HepG2 (cell line): ENCODE results near the gene EIF2B1. TPM values are rescaled to one million over a fixed set of nuclear protein-coding genes. Genes with fewer than 3 reads are reported as not detected.

ENCODE experiments used
- BCL3 ChIP-seq: sonication (generic); formaldehyde crosslinking; IDR thresholded peaks from 2 replicates; pipeline ENCODE4 v1.5.1; 2020; ENCODE audit warnings: mild to moderate bottlenecking, missing genetic modification reagents, moderate library complexity
- DZIP1 ChIP-seq: sonication (generic); formaldehyde crosslinking; IDR thresholded peaks from 2 replicates; pipeline ENCODE4 v1.5.0; 2020; ENCODE audit warnings: mild to moderate bottlenecking, missing genetic modification reagents
- GZF1 ChIP-seq: sonication (generic); formaldehyde crosslinking; IDR thresholded peaks from 2 replicates; pipeline ENCODE4 v1.5.1; 2020; ENCODE audit warnings: mild to moderate bottlenecking, missing genetic modification reagents
- HMG20A ChIP-seq: IDR thresholded peaks from 2 replicates; pipeline ENCODE4 v1.6.1; 2016; ENCODE audit warnings: borderline replicate concordance
- MLLT10 ChIP-seq: sonication (generic); formaldehyde crosslinking; IDR thresholded peaks from 2 replicates; pipeline ENCODE4 v1.4.0; 2020; ENCODE audit warnings: missing genetic modification reagents
- NCOA2 ChIP-seq: sonication (generic); formaldehyde crosslinking; IDR thresholded peaks from 2 replicates; pipeline ENCODE4 v1.8.0; 2022; ENCODE audit warnings: inconsistent platforms
- SIN3A ChIP-seq: IDR thresholded peaks from 2 replicates; pipeline ENCODE4 v1.6.1; 2011; ENCODE audit warnings: low read depth, mild to moderate bottlenecking, control low read depth, low read length, borderline replicate concordance
- SNRNP70 ChIP-seq: fragments of 200-400 bp; formaldehyde crosslinking; IDR thresholded peaks from 2 replicates; pipeline ENCODE4 v1.6.1; 2017; ENCODE audit warnings: mild to moderate bottlenecking, low read depth, low read length, moderate library complexity
- STAT6 ChIP-seq: sonication (generic); formaldehyde crosslinking; IDR thresholded peaks from 2 replicates; pipeline ENCODE4 v1.4.0; 2020; ENCODE audit warnings: missing genetic modification reagents, mild to moderate bottlenecking, borderline replicate concordance
- TCF12 ChIP-seq, 2 experiments: fragments of 450-650 bp in 1 of 2; sonication (generic) in 1 of 2; formaldehyde crosslinking in 1 of 2; IDR thresholded peaks; 2 replicates each; pipeline versions ENCODE4 v1.6.1 to v1.8.0; 2017 to 2022; ENCODE audit warnings: antibody characterized with exemption in 1 of 2, mild to moderate bottlenecking in 1 of 2, missing genetic modification reagents in 1 of 2, moderate library complexity in 1 of 2
- ZBTB3 ChIP-seq: sonication (generic); formaldehyde crosslinking; IDR thresholded peaks from 2 replicates; pipeline ENCODE4 v1.4.0; 2020; ENCODE audit warnings: low read depth, mild to moderate bottlenecking, moderate library complexity, missing genetic modification reagents, borderline replicate concordance
- ZMAT3 ChIP-seq: sonication (generic); formaldehyde crosslinking; conservative IDR thresholded peaks from 2 replicates; pipeline ENCODE4 v1.7.0; 2021; ENCODE audit warnings: missing genetic modification reagents
- ZNF20 ChIP-seq: sonication (generic); formaldehyde crosslinking; IDR thresholded peaks from 2 replicates; pipeline ENCODE4 v1.4.0; 2020; ENCODE audit warnings: mild to moderate bottlenecking, moderate library complexity, missing genetic modification reagents
- ZNF510 ChIP-seq: sonication (generic); formaldehyde crosslinking; IDR thresholded peaks from 2 replicates; pipeline ENCODE4 v1.4.0; 2020; ENCODE audit warnings: low read depth, mild to moderate bottlenecking, missing genetic modification reagents
- ZNF546 ChIP-seq: sonication (generic); formaldehyde crosslinking; conservative IDR thresholded peaks from 2 replicates; pipeline ENCODE4 v1.8.1; 2023; ENCODE audit warnings: mild to moderate bottlenecking, missing genetic modification reagents
- ZNF549 ChIP-seq: sonication (generic); formaldehyde crosslinking; IDR thresholded peaks from 2 replicates; pipeline ENCODE4 v1.5.0; 2020; ENCODE audit warnings: missing genetic modification reagents
- ZNF556 ChIP-seq: sonication (generic); formaldehyde crosslinking; IDR thresholded peaks from 2 replicates; pipeline ENCODE4 v1.4.0; 2020; ENCODE audit warnings: mild to moderate bottlenecking, missing genetic modification reagents, borderline replicate concordance
- ZNF569 ChIP-seq: sonication (generic); formaldehyde crosslinking; IDR thresholded peaks from 2 replicates; pipeline ENCODE4 v1.5.0; 2020; ENCODE audit warnings: mild to moderate bottlenecking, missing genetic modification reagents, moderate library complexity, borderline replicate concordance
- ZNF674 ChIP-seq: sonication (generic); formaldehyde crosslinking; IDR thresholded peaks from 2 replicates; pipeline ENCODE4 v1.5.0; 2020; ENCODE audit warnings: low read depth, mild to moderate bottlenecking, missing genetic modification reagents
- ZNF781 ChIP-seq: sonication (generic); formaldehyde crosslinking; IDR thresholded peaks from 2 replicates; pipeline ENCODE4 v1.5.1; 2020; ENCODE audit warnings: borderline replicate concordance, mild to moderate bottlenecking, missing genetic modification reagents; ENCODE audit errors: not compliant biosample characterization
- polyA plus RNA-seq, 8 experiments: library from polyadenylated mRNA; depleted of rRNA in 3 of 8; stranded (reverse) in 7 of 8; unstranded in 1 of 8; fragments of >200 nt; fragmentation: Illumina TruSeq in 4 of 8; extraction: Trizol in 4 of 8; gene quantifications; 2 replicates each; pipeline versions ENCODE4 v1.2.1 to v1.2.3, GENCODE V29; 2011 to 2016; ENCODE audit warnings: low read depth in 4 of 8, missing spikeins in 1 of 8, mixed read lengths in 1 of 8; ENCODE audit not compliant: insufficient read depth in 1 of 8
- total RNA-seq, 5 experiments: library from RNA; depleted of rRNA; stranded (reverse); fragments of >200 nt; fragmentation: Illumina TruSeq; extraction: Trizol; gene quantifications; 2 replicates each; pipeline ENCODE4 v1.2.3, GENCODE V29; 2016; ENCODE audit warnings: low read depth in 1 of 5

The EIF2B1 gene
- total and polyA plus RNA-seq, 2 of the 13 experiments (the other 11 are each of a cell fraction or from before 2014, with no cell fraction given): 18.7 to 37.4 TPM

- peak; percentile 66; the same call in 1 of the 2 replicates for TF ChIP-seq STAT6 (CRISPR knock-in tag)
- TF ChIP-seq NCOA2 (CRISPR knock-in tag): peak; percentile 65; the same call in 1 of the 2 replicates
- TF ChIP-seq ZNF674 (CRISPR knock-in tag): peak; percentile 69; the same call in 1 of the 2 replicates
- peak; percentile 74 for TF ChIP-seq ZNF781 (CRISPR knock-in tag)
- TF ChIP-seq ZNF569: no peak
- 0 out of 2 replicates have a peak, but pooled peaks have one; percentile 19 for TF ChIP-seq HMG20A (CRISPR knock-in tag)
- no peak for TF ChIP-seq SNRNP70
- TF ChIP-seq ZNF556 (CRISPR knock-in tag): peak; percentile 97; the same call in 1 of the 2 replicates
- TF ChIP-seq ZBTB3 (CRISPR knock-in tag): peak; percentile 88
- TF ChIP-seq ZNF546: no peak; the same call in 1 of the 2 replicates
- no peak for TF ChIP-seq ZNF20 (CRISPR knock-in tag)
- 0 out of 2 replicates have a peak, but pooled peaks have one; percentile 65 for TF ChIP-seq DZIP1
- peak; percentile 93 for TF ChIP-seq ZMAT3 (CRISPR knock-in tag)
- no peak for TF ChIP-seq TCF12 (IDR thresholded peaks at IDR 0.05)
- peak; percentile 69; the same call in 1 of the 2 replicates for TF ChIP-seq TCF12 (CRISPR knock-in tag; IDR thresholded peaks at IDR 0.05)
- TF ChIP-seq SIN3A: peak; percentile 89
- TF ChIP-seq ZNF510 (CRISPR knock-in tag): peak; percentile 91; the same call in 1 of the 2 replicates
- TF ChIP-seq MLLT10 (CRISPR knock-in tag): no peak
- TF ChIP-seq ZNF549 (CRISPR knock-in tag): no peak
- TF ChIP-seq BCL3 (CRISPR knock-in tag): peak; percentile 96
- peak; percentile 80; the same call in 1 of the 2 replicates for TF ChIP-seq GZF1 (CRISPR knock-in tag)
Observed at GRCh38 chr12:123601602-123602489, 31.6 kb downstream of the EIF2B1 start, which contains the start of gene DDX55 (continued).
